ENCODE results near the gene CSRP1.

DNA sequence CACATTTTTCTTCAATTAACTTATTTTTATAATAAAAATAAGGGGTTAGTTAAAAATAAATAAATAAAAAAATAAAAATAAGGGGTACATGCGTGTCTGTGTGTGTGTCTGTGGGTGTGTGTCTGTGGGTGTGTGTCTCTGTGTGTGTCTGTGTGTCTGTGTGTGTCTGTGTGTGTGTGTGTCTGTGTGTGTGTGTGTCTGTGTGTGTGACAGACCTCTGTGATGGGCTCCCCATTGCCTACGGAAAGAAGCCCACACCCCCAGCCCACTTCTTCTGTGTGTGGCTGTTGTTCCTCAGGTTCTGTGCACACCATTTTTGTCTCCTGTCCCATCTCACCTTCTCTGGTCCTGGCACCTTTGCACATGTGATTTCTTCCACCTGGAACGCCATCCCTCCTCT lies 47.9 kb downstream of the CSRP1 start:
- TF ChIP-seq, protein P1, sequence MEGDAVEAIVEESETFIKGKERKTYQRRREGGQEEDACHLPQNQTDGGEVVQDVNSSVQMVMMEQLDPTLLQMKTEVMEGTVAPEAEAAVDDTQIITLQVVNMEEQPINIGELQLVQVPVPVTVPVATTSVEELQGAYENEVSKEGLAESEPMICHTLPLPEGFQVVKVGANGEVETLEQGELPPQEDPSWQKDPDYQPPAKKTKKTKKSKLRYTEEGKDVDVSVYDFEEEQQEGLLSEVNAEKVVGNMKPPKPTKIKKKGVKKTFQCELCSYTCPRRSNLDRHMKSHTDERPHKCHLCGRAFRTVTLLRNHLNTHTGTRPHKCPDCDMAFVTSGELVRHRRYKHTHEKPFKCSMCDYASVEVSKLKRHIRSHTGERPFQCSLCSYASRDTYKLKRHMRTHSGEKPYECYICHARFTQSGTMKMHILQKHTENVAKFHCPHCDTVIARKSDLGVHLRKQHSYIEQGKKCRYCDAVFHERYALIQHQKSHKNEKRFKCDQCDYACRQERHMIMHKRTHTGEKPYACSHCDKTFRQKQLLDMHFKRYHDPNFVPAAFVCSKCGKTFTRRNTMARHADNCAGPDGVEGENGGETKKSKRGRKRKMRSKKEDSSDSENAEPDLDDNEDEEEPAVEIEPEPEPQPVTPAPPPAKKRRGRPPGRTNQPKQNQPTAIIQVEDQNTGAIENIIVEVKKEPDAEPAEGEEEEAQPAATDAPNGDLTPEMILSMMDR (CRISPR knock-in tag; IDR thresholded peaks at IDR 0.05) = no peak
- no peak for TF ChIP-seq TEAD2 (CRISPR knock-in tag; IDR thresholded peaks at IDR 0.05)
- TF ChIP-seq SMARCC2 (IDR thresholded peaks at IDR 0.05) = no peak
- no peak for TF ChIP-seq TRIM24 (CRISPR knock-in tag; IDR thresholded peaks at IDR 0.05)
- TF ChIP-seq, protein P2, sequence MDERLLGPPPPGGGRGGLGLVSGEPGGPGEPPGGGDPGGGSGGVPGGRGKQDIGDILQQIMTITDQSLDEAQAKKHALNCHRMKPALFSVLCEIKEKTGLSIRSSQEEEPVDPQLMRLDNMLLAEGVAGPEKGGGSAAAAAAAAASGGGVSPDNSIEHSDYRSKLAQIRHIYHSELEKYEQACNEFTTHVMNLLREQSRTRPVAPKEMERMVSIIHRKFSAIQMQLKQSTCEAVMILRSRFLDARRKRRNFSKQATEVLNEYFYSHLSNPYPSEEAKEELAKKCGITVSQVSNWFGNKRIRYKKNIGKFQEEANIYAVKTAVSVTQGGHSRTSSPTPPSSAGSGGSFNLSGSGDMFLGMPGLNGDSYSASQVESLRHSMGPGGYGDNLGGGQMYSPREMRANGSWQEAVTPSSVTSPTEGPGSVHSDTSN (CRISPR knock-in tag; IDR thresholded peaks at IDR 0.05) = no peak
- TF ChIP-seq CAMTA2 (CRISPR knock-in tag; IDR thresholded peaks at IDR 0.05; ENCODE audit: borderline replicate concordance) = no peak
